GM18511 (cell line): ENCODE measurements around the gene ARID1B.

Experiments used
- ATAC-seq: cut with Tn5 transposase; IDR thresholded peaks from one replicate; pipeline ENCODE4 v1.9.1; 2021; ENCODE audit warnings: mild to moderate bottlenecking, moderate library complexity; ENCODE audit not compliant: unreplicated experiment

Gene ARID1B

DNA sequence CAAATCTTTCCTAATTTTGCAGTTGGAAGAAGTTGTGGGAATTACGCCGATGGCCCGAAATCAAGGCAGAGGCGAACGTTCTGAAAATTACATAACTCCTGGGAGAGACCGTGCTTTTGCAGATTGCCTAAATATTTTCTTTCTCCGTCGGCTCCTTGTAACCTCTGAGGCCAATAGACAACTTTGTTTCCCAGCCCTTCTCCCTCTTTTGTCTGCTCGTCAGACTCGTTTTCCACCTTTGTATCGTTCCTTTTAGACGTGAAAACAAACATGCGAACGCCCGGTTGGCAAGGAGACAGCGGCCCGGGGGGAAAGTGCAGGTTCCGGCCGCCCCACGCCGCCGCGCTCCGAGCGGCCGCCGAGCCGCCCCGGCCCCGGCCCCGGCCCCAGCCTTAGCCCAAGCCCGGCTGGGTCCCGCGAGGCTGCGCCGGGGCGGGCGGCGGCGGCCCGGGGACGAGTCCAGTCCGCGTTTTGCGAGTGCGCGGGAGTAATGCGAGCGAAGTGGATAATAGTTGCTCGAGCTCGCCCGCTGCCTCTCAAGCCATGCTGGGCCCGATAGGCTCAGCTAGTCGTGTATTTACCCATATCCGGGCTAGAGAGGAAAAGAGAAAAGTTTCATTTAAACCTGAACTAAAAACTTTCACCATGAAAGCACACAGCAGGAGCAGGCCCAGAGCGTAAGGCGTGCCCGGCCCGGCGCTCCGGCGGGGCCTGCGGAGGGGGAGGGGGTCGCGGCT is at the start of gene ARID1B:
TSS of gene ARID1B (plus strand) at position 539 of the 737 bp plus-strand sequence. CDS start 303 bp downstream, outside the sequence.
- ATAC-seq = peak; percentile 46

DNA sequence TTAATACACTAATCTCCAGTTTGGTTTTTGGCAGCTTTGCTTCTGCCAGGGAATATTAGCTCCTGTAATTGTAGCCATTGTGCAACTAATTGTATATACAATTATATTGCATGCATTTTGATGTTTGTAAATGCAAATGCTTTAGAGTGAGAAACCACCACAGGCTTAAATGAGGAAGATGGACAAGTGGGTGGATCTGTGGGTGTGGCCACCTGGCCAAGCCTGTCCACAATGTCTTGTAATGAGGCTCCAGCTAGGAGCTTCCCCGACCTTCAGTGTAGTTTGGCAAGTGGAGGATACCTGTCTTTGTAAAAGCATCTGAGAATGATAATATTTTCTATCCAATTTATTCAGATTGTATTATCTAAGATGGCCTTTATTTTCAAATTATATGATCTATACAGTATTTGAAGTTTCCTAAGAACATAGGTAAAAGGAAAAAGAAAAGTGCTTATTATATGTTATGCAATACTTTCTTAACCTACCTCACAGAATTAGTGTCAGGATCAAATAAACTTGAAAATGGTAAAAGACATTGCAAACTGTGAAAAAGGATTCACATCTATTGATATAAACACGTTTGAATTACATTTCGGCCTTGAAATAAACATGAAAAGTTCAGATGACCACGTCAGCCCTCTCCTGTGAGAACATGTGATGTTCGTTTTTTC is 49.3 kb upstream of the ARID1B start:
- no peak for ATAC-seq

- no peak for ATAC-seq
Measured at GRCh38 chr6:156729248-156729647, 47.9 kb upstream of the ARID1B start.

DNA sequence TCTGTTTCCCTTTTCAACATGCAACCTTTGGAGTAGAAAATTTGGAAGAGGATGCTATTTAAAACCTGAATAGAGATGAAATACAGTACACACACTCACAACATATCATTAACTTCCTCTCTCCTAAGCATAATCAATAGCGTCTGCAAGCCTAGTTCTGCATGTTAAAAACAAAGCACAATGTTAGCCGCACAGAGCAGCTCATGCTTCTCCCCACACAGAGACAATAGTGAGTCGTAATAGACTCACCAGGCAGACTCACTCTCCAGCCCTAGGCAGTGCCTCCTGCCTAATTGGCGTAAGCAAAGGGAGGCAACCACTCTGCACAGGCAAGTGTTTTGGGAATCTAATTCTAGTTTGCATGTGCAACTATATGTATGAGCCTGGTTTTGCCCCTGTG is 45.8 kb upstream of the ARID1B start:
- no peak for ATAC-seq

DNA sequence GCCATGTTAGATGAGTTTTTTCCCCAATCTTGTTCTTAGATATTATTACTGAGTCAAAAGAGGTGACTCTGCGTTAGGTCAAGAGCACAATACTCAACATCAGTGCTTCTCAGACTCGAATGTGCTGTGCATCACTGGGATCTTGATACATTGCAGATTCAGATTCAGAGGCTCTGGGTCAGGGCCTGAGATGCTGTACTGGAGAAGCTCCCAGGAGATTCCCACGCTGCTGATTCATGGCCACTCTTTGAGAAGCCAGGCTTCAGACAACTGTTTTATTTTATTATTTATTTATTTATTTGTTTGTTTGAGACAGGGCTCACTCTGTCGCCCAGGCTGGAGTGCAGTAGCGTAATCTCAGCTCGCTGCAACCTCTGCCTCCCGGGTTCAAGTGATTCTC is 41.4 kb upstream of the ARID1B start:
- no peak for ATAC-seq

- ATAC-seq = no peak
Measured at GRCh38 chr6:156740604-156741003, 36.6 kb upstream of the ARID1B start.

GRCh38 chr6:156741287-156742073 is 35.7 kb upstream of the ARID1B start:
- ATAC-seq = no peak

DNA sequence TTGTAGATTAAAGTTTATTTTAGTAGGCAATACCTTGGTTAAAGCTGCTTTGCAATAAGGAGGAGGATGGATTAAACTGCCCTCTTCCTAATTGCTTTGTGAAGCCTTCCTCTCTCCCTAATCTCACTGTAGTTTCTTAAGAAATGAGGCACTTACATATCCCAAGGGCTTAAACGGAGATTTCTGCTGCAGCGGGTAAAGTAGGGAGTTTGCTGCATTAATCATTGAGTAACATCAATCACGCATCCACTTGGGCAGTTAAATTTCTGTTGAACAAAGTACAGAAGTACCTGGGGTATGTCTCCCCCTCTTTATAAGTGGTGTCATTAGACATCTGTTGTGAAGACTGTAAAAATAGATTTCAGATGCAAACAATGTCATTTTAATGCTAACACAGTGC is 29.5 kb upstream of the ARID1B start:
- no peak for ATAC-seq

- ATAC-seq = no peak
Measured at GRCh38 chr6:156748504-156748903, 28.7 kb upstream of the ARID1B start.

- peak; percentile 78 for ATAC-seq
Measured at GRCh38 chr6:156752666-156753301, 24.4 kb upstream of the ARID1B start.

DNA sequence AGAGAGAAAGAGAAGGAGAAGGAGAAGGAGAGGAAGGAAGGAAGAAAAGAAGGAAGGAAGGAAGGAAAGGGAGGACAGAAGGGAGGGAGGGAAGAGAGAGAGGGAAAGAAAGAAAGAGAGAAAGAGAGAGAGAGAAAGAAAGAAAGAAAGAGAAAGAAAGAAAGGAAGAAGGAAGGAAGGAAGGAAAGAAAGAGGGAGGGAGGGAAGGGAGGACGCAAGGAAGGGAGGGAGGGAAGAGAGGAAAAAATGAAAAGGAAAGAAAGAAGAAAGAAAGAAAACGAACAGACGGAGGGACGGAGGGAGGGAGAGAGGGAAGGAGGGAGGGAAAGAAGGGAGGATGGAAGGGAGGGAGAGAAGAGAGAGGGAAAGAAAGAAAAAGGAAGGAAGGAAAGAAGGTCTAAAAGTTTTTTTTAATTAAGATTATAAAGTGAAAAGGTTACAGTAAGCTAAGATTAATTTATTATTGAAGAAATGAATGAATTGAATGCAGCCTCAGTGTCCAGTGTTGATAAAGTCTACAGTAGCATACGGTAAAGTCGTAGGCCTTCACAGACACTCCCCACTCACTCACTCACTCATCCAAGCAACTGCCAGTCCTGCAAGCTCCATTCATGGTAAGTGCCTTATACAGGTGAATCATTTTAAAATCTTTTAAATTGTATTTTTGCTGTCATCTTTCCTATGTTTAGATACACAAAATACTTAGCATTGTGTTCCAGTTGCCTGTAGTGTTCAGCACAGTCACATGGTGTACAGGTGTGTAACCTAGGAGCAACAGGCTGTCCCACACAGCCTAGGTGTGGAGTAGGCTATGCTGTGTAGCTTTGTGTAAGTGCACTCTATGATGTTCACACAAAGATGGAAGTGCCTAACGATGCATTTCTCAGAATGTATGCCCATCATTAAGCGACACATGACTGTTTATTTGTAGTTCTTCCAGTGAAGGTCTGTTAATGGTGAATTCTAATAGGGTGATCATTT is 20.3 kb upstream of the ARID1B start:
- ATAC-seq = no peak

DNA sequence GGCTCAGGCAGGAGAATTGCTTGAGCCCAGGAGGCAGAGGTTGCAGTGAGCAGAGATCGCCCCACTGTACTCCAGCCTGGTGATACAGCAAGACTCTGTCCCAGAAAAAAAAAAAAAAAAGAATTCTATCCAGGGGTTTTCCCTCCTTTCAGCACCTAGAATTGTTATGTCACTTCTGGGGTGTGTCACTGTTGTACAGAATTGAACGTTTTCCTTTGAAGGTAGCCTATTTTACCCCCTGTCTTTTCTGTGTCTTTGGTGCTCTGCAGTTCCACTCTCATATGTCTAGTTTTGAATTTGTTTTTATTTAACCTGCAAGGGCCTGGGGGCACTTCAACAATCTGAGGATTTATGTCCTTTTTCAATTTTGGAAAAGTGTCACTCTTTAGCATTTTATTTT is 19.3 kb upstream of the ARID1B start:
- no peak for ATAC-seq

GRCh38 chr6:156760377-156760776 is 16.8 kb upstream of the ARID1B start:
- ATAC-seq = no peak

- ATAC-seq = no peak
Measured at GRCh38 chr6:156762547-156762946, 14.6 kb upstream of the ARID1B start.

DNA sequence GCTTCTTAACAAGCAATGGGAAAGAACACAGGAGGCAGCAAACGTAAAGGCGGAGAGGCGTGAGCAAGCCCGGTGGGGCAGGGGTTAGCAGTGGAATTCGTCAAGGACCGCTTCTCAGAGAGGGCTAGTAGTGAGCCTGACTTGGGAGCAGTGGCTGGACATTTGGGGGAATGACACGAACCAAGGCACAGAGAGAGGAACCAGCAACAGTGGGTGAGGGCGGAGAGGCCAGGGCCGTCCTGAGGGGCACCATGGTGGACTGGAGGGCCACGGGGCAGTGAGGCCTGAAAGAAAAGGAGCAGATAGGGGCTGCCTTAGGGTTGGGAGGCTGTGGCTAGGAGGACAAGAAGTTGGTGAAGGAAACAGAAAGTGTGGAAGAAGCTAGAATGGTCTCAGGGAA is 12.1 kb upstream of the ARID1B start:
- no peak for ATAC-seq

- ATAC-seq = peak; percentile 92
Measured at GRCh38 chr6:156767603-156768467, 9.3 kb upstream of the ARID1B start.

DNA sequence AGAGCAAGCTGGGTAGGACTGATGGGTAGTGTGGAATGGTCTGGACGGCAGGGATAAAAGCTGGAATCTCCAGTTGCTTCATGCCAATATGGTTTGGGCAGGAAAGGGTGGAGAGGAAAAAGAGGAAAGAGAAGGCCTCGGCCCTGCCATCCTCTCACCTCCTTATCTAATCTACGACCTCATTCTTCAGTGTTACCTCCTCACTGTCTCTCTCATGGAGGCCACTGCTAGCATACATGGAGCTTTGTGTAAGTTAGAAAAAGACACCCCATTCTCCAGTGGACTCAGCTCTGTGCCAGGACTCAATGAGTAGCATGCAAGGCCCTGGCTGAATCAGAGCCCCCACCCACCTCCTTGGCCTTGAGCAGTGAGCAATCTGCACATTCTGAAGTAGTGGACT is 6.1 kb upstream of the ARID1B start:
- no peak for ATAC-seq

GRCh38 chr6:156771761-156772160 is 5.4 kb upstream of the ARID1B start:
- no peak for ATAC-seq

- no peak for ATAC-seq
Measured at GRCh38 chr6:156773476-156773875, 3.7 kb upstream of the ARID1B start.
